Astrocyte of the hippocampus (primary cell): ENCODE results near the gene C2CD5.
"Not testable (repeated sequence)": the region's sequence is repeated elsewhere in the genome, so short reads cannot be mapped to it uniquely, and the experiment has no call there.

Experiments
- DNase-seq: peaks from one replicate; pipeline ENCODE4 v3.0.0; 2011; ENCODE audit warnings: low read depth, low spot score

The C2CD5 gene

DNA sequence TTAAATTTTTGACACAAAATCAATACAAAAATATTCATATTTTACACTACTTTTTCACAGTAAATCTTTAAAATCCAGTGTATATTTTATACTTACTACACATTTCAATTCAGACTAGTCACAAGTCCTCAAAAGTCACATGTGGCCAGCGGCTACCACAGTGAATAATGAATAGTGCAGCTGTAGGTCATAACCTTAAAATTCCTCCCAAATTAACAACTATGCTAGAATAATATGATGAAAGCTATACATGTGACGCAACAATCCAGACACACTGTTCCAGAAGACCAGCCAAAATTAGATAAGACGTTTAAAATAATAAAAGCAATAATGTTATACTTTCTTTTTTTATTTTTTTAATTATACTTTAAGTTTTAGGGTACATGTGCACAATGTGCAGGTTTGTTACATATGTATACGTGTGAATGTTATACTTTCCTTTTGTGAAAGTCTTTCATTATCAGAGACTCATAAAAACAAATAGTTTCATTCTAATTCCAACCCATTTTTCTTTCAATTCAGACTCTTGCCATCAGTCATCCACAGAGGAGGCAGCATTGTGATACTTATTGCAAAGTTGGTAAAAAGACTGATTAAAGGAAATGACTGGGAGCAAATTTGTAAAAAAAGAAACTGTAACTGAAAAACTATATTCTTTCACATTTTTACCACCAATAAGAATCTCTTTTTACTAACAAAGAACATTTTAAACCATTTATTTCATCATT is 67.0 kb downstream of the C2CD5 start:
- peak; percentile 36 for DNase-seq

DNA sequence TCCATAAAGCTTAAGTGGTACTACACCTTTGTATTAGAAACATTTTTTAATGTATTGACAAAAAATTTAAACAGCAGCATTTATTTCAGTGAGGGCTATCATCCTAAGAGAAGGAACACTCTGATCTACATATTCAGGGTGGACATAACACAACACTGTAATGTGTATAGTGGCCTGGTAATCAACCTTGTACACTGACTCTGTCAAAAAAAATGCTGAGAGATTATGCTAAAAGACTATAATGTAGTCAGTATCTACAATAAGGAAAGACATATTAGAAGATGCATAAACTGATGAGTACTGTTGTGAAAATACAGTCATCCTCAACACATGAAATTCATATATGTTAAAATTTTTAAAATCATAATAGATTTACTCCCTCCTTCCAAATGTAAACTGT is 68.2 kb downstream of the C2CD5 start:
- no peak for DNase-seq

DNA sequence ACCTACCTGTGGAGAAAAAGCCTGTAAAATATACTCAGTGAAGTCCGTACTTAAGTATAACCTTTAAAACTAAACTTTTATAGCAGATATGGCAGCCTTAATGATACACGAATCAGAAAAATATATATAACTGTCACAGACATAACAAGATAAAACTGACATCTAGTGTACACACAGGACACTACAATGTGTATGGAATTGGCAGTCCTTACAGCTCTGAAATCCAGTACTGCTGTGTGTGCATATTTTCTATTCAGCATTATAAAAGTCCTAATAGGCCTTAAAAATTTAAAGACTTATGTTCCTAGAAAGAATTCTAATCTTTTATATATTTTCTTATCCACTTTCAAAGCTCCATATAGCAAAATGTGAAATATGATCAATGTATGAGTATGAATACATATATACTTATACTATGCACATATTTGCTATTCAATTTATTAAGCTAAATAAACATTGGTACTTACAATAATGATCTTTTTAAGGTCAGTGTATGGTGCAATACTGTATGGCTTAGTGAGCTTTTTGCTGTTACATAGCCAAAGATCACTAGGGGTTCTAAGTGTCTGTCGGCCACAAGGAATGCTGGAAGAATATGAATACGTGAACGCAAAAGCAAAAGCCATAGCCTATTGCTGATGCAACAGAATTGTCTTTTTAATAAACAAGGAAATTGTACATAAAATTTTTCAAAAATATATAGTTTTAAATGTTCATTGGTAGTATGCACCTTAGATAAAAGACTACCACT is 69.2 kb downstream of the C2CD5 start:
- no peak for DNase-seq

DNA sequence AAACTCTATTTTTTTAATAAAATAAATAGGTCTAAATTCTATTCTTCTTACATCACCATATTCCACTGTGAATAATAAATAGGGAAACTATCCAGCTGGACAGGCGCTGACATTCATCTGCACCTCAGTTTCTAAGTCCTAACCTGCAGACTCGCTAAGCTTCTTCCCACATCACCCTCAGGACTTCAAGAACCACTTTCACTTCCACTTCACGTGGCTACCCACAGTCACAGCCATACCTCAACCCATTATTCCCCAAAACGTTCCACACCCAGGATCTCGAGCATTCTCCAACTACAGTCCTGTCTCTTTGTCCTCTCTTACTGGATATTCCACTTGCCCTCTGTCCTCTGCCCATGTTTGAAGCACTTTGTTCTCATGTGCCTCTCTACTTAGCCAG is 71.1 kb downstream of the C2CD5 start:
- DNase-seq, result no peak

DNA sequence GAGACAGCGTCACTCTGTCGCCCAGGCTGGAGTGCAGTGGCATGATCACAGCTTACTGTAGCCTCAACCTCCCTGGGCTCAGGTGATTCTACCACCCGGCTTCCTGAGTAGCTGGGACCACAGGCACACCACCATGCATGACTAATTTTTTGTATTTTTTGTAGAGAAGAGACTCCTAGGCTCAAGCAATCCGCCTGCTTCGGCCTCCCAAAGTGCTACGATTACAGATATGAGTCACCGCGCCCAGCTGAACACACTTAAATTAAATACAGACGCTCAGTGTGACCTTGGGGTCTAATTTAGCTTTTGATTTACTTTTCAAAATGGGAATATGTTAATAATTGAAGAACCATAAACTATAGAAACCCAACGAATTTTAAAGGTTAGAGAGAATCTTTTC is 77.2 kb downstream of the C2CD5 start:
- DNase-seq, result peak; percentile 17

GRCh38 chr12:22463306-22463705 is 81.0 kb downstream of the C2CD5 start:
- DNase-seq, result no peak

GRCh38 chr12:22461786-22462185 is 82.6 kb downstream of the C2CD5 start:
- no peak for DNase-seq

GRCh38 chr12:22459838-22460490 is 84.4 kb downstream of the C2CD5 start:
- peak; percentile 58 for DNase-seq

GRCh38 chr12:22458298-22458937 is 85.9 kb downstream of the C2CD5 start:
- DNase-seq, result no peak

GRCh38 chr12:22457085-22457484 is 87.3 kb downstream of the C2CD5 start:
- DNase-seq, result no peak

- DNase-seq, result no peak
Observed at GRCh38 chr12:22453511-22453910, 90.8 kb downstream of the C2CD5 start.

- no peak for DNase-seq
Observed at GRCh38 chr12:22447223-22447622, 97.1 kb downstream of the C2CD5 start.

GRCh38 chr12:22444317-22444665 is 100.1 kb downstream of the C2CD5 start:
- DNase-seq, result not testable (repeated sequence)

DNA sequence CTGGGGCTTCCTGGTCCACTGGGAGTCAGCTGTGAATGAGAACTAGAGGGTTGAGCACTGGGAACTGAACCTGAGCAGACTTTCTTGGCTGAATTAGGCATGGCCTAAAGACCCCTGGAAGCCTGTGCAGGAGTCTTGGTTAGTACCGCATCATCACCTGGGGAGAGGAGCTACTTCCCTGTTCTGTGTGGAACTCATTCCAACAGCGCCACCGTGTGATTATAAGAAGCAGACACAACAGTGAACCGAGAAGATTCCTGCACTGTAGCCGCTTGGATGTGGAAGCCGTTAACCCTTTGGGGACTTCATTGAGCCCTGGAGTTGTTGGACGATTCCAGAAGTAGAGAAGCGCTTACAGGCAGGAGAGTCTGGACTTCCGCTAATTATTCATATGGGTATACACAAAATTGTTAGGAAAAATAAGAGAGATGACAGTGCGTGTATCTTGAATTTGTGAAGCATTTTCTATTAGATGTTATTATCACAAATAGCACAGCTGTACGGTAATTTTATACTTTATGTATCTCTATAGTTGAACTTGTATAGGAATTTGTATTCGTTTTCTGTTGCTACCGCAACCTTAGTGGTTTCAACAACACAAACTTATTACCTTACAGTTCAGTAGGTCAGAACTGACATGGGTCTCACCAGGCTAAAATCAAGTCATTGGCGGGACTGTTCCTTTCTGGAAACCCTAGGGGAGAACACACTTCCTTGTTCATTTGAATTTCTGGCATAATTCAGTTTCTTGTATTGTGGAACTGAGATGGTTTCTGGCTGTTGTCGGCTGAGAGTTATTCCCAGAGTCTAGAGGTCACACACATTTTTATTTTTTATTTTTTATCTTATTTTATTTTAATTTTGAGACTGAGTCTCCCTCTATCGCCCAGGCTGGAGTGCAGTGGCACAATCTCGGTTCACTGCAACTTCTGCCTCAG is 100.7 kb downstream of the C2CD5 start:
- peak; percentile 90 for DNase-seq

- DNase-seq, result peak; percentile 67
Observed at GRCh38 chr12:22437031-22437806, 107.1 kb downstream of the C2CD5 start.

DNA sequence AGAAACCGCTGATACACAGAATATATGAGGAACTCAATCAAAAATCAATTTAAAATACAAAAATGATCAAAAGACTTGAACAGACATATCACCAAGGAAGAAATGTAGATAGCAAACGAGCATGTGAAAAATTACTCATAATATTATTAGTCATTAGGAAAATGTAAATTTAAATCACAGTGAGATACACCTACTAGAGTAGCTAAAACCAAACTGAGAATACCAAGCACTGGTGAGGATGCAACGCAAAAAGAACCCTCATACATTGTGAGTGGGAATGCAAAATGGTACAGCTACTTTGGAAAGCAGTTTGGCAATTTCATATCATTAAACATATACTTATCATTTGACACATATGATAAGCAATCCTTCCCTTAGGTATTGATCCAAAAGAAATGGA is 108.8 kb downstream of the C2CD5 start:
- no peak for DNase-seq

DNA sequence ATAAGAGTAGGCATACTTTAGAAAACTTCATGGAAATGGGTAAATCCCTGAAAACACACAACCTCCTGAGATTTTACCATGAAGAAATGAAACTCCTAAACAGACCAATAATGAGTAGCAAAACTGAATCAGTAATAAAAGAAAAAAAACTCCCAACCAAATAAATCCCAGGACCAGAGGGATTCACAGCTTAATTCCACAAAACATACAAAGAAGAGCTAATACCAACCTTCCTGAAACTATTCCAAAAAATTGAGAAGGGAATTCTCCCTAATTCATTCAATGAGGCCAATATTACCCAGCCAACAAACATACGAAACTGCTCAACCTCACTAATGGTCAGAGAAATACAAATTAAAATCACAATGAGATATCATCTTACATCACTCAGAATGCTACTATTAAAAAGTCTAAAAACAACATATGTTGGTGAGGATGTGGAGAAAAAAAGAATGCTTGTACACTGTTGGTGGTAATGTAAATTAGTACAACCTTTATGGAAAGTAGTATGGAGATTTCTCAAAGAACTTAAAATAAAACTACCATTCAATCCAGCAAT is 112.6 kb downstream of the C2CD5 start:
- no peak for DNase-seq

GRCh38 chr12:22416801-22417200 is 127.5 kb downstream of the C2CD5 start:
- DNase-seq, result peak; percentile 74

GRCh38 chr12:22415342-22416309 is 128.7 kb downstream of the C2CD5 start:
- peak; percentile 91 for DNase-seq
